Body of pancreas (tissue), 4 donors: ENCODE results near the gene EXOC2.

ENCODE experiments used
- CTCF ChIP-seq, 7 experiments: fragments of 450-650 bp in 4 of 7; fragments of 200-600 bp in 3 of 7; sonication (generic) in 3 of 7; IDR thresholded peaks; one replicate each; pipeline ENCODE4 v1.5.1; 2016 to 2019; ENCODE audit warnings: antibody characterized with exemption in 7 of 7
- POLR2A ChIP-seq, 3 donors: fragments of 450-650 bp; IDR thresholded peaks; one replicate each; pipeline ENCODE4 v1.6.1; 2016; ENCODE audit warnings: antibody characterized with exemption in 3 of 3, mild to moderate bottlenecking in 2 of 3

GRCh38 chr6:504446-504980, 188.4 kb downstream of the EXOC2 start:
- TF ChIP-seq POLR2A (IDR thresholded peaks at IDR 0.05): no peak
- TF ChIP-seq CTCF (IDR thresholded peaks at IDR 0.05): no peak
